H1 (cell line): ENCODE data around the gene ARID5A. TPM values are rescaled to one million over a fixed set of nuclear protein-coding genes. Genes with fewer than 3 reads are reported as not detected.

ENCODE experiments used
- CTCF ChIA-PET: fragments of 300-600 bp; sonication (Branson Sonifier 250); formaldehyde crosslinking; loops from one replicate; lab custom pipeline; 2021; ENCODE audit not compliant: partially characterized antibody; lab: Charles Lee
- POLR2A ChIA-PET: fragments of 300-600 bp; sonication (Branson Sonifier 250); formaldehyde crosslinking; loops from one replicate; lab custom pipeline; 2021; ENCODE audit warnings: inconsistent platforms; ENCODE audit not compliant: partially characterized antibody; lab: Charles Lee
- DNase-seq, 2 experiments: peaks; one replicate each; pipeline versions ENCODE4 v3.0.0 to v3.0.0-alpha.2; 2010 to 2022; ENCODE audit warnings: low spot score in 2 of 2, low read depth in 1 of 2, mixed read lengths in 1 of 2
- FAIRE-seq: peaks from 2 replicates; lab custom pipeline; 2011; peaks lifted over from hg19 to GRCh38; lab: Jason Lieb, UNC
- H2AFZ ChIP-seq: 2 replicates; pipeline ENCODE4 v1.8.1; 2012; ENCODE audit warnings: low read length, inconsistent platforms
- H2AK5ac ChIP-seq: 2 replicates; pipeline ENCODE4 v1.6.1; 2013; ENCODE audit warnings: low read depth, low read length
- H2BK120ac ChIP-seq: replicated peaks from 2 replicates; pipeline ENCODE3; 2013; ENCODE audit warnings: low read depth, low read length, inconsistent platforms
- H2BK12ac ChIP-seq: 2 replicates; pipeline ENCODE4 v1.6.1; 2013; ENCODE audit warnings: low read depth, low read length
- H2BK15ac ChIP-seq: 2 replicates; pipeline ENCODE4 v1.6.1; 2013; ENCODE audit warnings: low read length
- H2BK20ac ChIP-seq: 2 replicates; pipeline ENCODE4 v1.6.1; 2013; ENCODE audit warnings: low read length
- H2BK5ac ChIP-seq: 2 replicates; pipeline ENCODE4 v1.6.1; 2013; ENCODE audit warnings: low read depth, low read length
- H3K14ac ChIP-seq: 2 replicates; pipeline ENCODE4 v1.6.1; 2013; ENCODE audit warnings: inconsistent platforms; ENCODE audit not compliant: insufficient read length
- H3K18ac ChIP-seq: 2 replicates; pipeline ENCODE4 v1.6.1; 2013; ENCODE audit warnings: low read length; ENCODE audit errors: extremely low read depth
- H3K23ac ChIP-seq: 2 replicates; pipeline ENCODE4 v1.6.1; 2013; ENCODE audit warnings: inconsistent platforms; ENCODE audit not compliant: insufficient read length
- H3K23me2 ChIP-seq: 2 replicates; pipeline ENCODE4 v1.6.1; 2013; ENCODE audit warnings: low read depth, low read length
- H3K27ac ChIP-seq: 2 replicates; pipeline ENCODE4 v1.6.1; 2011; ENCODE audit warnings: low read depth, low read length, inconsistent platforms
- H3K27me3 ChIP-seq, 4 experiments: replicated peaks in 1 of 4; 1 replicate in 1 of 4; 2 replicates in 3 of 4; pipeline versions ENCODE4 v1.6.1 to v1.8.1; 2011 to 2013; ENCODE audit warnings: low read length in 3 of 4, mild to moderate bottlenecking in 3 of 4, inconsistent platforms in 2 of 4, mixed read lengths in 2 of 4, moderate library complexity in 1 of 4; ENCODE audit not compliant: control insufficient read depth in 3 of 4, insufficient read depth in 3 of 4; ENCODE audit errors: extremely low read depth in 1 of 4
- H3K36me3 ChIP-seq, 4 experiments: 2 replicates each; pipeline versions ENCODE4 v1.6.1 to v1.8.1; 2011 to 2013; ENCODE audit warnings: mild to moderate bottlenecking in 4 of 4, low read length in 3 of 4, moderate library complexity in 2 of 4, control low read depth in 1 of 4, inconsistent platforms in 1 of 4; ENCODE audit not compliant: insufficient read depth in 4 of 4, control insufficient read depth in 2 of 4
- H3K4ac ChIP-seq: replicated peaks from 2 replicates; pipeline ENCODE3; 2013; ENCODE audit warnings: low read length, low read depth, mixed read lengths, inconsistent platforms; ENCODE audit not compliant: insufficient read length
- H3K4me1 ChIP-seq, 4 experiments: replicated peaks in 1 of 4; 1 replicate in 1 of 4; 2 replicates in 3 of 4; pipeline versions ENCODE4 v1.6.1 to v1.8.1; 2011 to 2013; ENCODE audit warnings: low read length in 3 of 4, inconsistent platforms in 2 of 4, mixed read lengths in 1 of 4; ENCODE audit not compliant: insufficient read depth in 4 of 4, control insufficient read depth in 3 of 4
- H3K4me2 ChIP-seq, 2 experiments: 2 replicates each; pipeline versions ENCODE4 v1.6.1 to v1.8.1; 2011 to 2013; ENCODE audit warnings: low read depth in 2 of 2, low read length in 2 of 2, control low read depth in 1 of 2, inconsistent platforms in 1 of 2, mild to moderate bottlenecking in 1 of 2; ENCODE audit not compliant: insufficient read depth in 1 of 2
- H3K4me3 ChIP-seq, 4 experiments: fragments of 200-600, 300-600 bp in 1 of 4; sonication (generic), shearing (Covaris generic), sonication (Bioruptor Twin) in 1 of 4; 2 replicates each; pipeline versions ENCODE4 v1.5.1 to v1.8.1; 2011 to 2016; ENCODE audit warnings: low read length in 4 of 4, low read depth in 3 of 4, control low read depth in 2 of 4, inconsistent platforms in 2 of 4, mild to moderate bottlenecking in 2 of 4, mixed read lengths in 1 of 4, moderate library complexity in 1 of 4; ENCODE audit not compliant: insufficient read depth in 2 of 4; ENCODE audit errors: extremely low read depth in 1 of 4
- H3K56ac ChIP-seq: replicated peaks from 2 replicates; pipeline ENCODE3; 2013; ENCODE audit warnings: low read depth, mild to moderate bottlenecking, mixed read lengths, low read length, inconsistent platforms; ENCODE audit not compliant: insufficient read length
- H3K79me1 ChIP-seq: 2 replicates; pipeline ENCODE4 v1.6.1; 2013; ENCODE audit warnings: low read depth, low read length, control low read depth
- H3K79me2 ChIP-seq, 2 experiments: 2 replicates each; pipeline versions ENCODE4 v1.6.1 to v1.8.1; 2012 to 2013; ENCODE audit warnings: low read length in 2 of 2, mild to moderate bottlenecking in 2 of 2, inconsistent platforms in 1 of 2; ENCODE audit not compliant: insufficient read depth in 2 of 2, control insufficient read depth in 1 of 2
- H3K9ac ChIP-seq, 4 experiments: replicated peaks in 1 of 4; 1 replicate in 1 of 4; 2 replicates in 3 of 4; pipeline versions ENCODE4 v1.6.1 to v1.8.1; 2011 to 2013; ENCODE audit warnings: low read depth in 3 of 4, low read length in 3 of 4, control low read depth in 2 of 4, mild to moderate bottlenecking in 2 of 4, moderate library complexity in 2 of 4, inconsistent platforms in 1 of 4; ENCODE audit errors: extremely low read depth in 1 of 4
- H3K9me3 ChIP-seq, 2 experiments: 2 replicates each; pipeline versions ENCODE4 v1.6.1 to v1.8.1; 2012 to 2013; ENCODE audit warnings: mild to moderate bottlenecking in 2 of 2, moderate library complexity in 2 of 2, control low read depth in 1 of 2, inconsistent platforms in 1 of 2, low read depth in 1 of 2, low read length in 1 of 2, mixed read lengths in 1 of 2; ENCODE audit not compliant: insufficient read depth in 2 of 2
- H4K20me1 ChIP-seq, 2 experiments: replicated peaks in 1 of 2; 2 replicates each; pipeline versions ENCODE3 to v1.8.1; 2011 to 2013; ENCODE audit warnings: inconsistent platforms in 2 of 2, low read length in 2 of 2, mild to moderate bottlenecking in 1 of 2; ENCODE audit not compliant: insufficient read depth in 2 of 2, control insufficient read depth in 1 of 2
- H4K5ac ChIP-seq: 2 replicates; pipeline ENCODE4 v1.6.1; 2013; ENCODE audit warnings: low read length, low read depth, mixed read lengths, inconsistent platforms; ENCODE audit not compliant: insufficient read length
- H4K8ac ChIP-seq: 2 replicates; pipeline ENCODE4 v1.8.0; 2013; ENCODE audit warnings: mild to moderate bottlenecking, moderate library complexity, low read length, inconsistent platforms; ENCODE audit not compliant: insufficient read depth; ENCODE audit errors: extremely low read depth
- H4K91ac ChIP-seq: replicated peaks from 2 replicates; pipeline ENCODE3; 2013; ENCODE audit warnings: low read length, mixed read lengths, inconsistent platforms; ENCODE audit not compliant: insufficient read length
- EGR1 ChIP-seq: IDR thresholded peaks from 2 replicates; pipeline ENCODE4 v1.6.1; 2011; ENCODE audit warnings: low read depth, low read length, borderline replicate concordance
- FOSL1 ChIP-seq: IDR thresholded peaks from 2 replicates; pipeline ENCODE4 v1.6.1; 2011; ENCODE audit warnings: mild to moderate bottlenecking, low read depth, low read length, moderate library complexity; ENCODE audit not compliant: insufficient read depth
- HDAC2 ChIP-seq, 2 experiments: fragments of 300-600 bp in 1 of 2; sonication (generic) in 1 of 2; IDR thresholded peaks; 2 replicates each; pipeline ENCODE4 v1.6.1; 2011 to 2012; ENCODE audit warnings: low read depth in 2 of 2, low read length in 2 of 2, mild to moderate bottlenecking in 2 of 2, moderate library complexity in 2 of 2, borderline replicate concordance in 1 of 2, inconsistent platforms in 1 of 2
- HDAC6 ChIP-seq: IDR thresholded peaks from one replicate; pipeline ENCODE4 v1.7.1; 2012; ENCODE audit warnings: low read depth, mild to moderate bottlenecking, inconsistent platforms, low read length, moderate library complexity
- MAX ChIP-seq: IDR thresholded peaks from 2 replicates; pipeline ENCODE4 v1.6.1; 2012; ENCODE audit warnings: inconsistent platforms
- POLR2A ChIP-seq, 2 experiments: IDR thresholded peaks; 1 replicate in 1 of 2; 2 replicates in 1 of 2; pipeline ENCODE4 v1.6.1; 2011; ENCODE audit warnings: low read depth in 2 of 2, low read length in 2 of 2, mild to moderate bottlenecking in 2 of 2; ENCODE audit errors: control extremely low read depth in 1 of 2
- RBBP5 ChIP-seq: IDR thresholded peaks from 2 replicates; pipeline ENCODE4 v1.7.1; 2012; ENCODE audit warnings: low read depth, mild to moderate bottlenecking, inconsistent platforms, low read length, moderate library complexity, borderline replicate concordance
- SP1 ChIP-seq: IDR thresholded peaks from 2 replicates; pipeline ENCODE4 v1.6.1; 2011; ENCODE audit warnings: low read depth, low read length
- SP2 ChIP-seq: IDR thresholded peaks from 2 replicates; pipeline ENCODE4 v1.6.1; 2012; ENCODE audit warnings: mild to moderate bottlenecking, low read length, inconsistent platforms
- TAF7 ChIP-seq: optimal IDR thresholded peaks from 2 replicates; pipeline ENCODE3; 2011; ENCODE audit warnings: low read depth, mild to moderate bottlenecking, inconsistent platforms, low read length, moderate library complexity, borderline replicate concordance
- TBP ChIP-seq: IDR thresholded peaks from 2 replicates; pipeline ENCODE4 v1.6.1; 2011; ENCODE audit warnings: low read depth, low read length, improper control_type of control experiment
- TEAD4 ChIP-seq: IDR thresholded peaks from 2 replicates; pipeline ENCODE4 v1.6.1; 2012; ENCODE audit warnings: low read depth, low read length, inconsistent platforms, mixed read lengths
- WGBS, 2 experiments: shearing (Covaris generic) in 1 of 2; methylation state at CpG; one replicate each; pipeline versions ENCODE4 v1.1.6 to v1.1.7; 2013 to 2015; ENCODE audit warnings: low lambda C conversion rate in 2 of 2, mixed read lengths in 2 of 2, inconsistent platforms in 1 of 2, low coverage in 1 of 2, missing lambda C conversion rate in 1 of 2; ENCODE audit not compliant: insufficient replicate concordance in 2 of 2, insufficient coverage in 1 of 2, insufficient read length in 1 of 2; ENCODE audit errors: extremely low coverage in 1 of 2, missing lambda C conversion rate in 1 of 2; 5-methylcytosine and 5-hydroxymethylcytosine counted together
- polyA plus RNA-seq, 7 experiments: library from polyadenylated mRNA; depleted of rRNA in 3 of 7; stranded (reverse) in 5 of 7; unstranded in 2 of 7; fragments of >200 nt in 5 of 7; fragments of 200-250 nt in 2 of 7; gene quantifications; 1 replicate in 5 of 7; 2 replicates in 1 of 7; 4 replicates in 1 of 7; pipeline versions ENCODE4 v1.2.1 to v1.2.3, GENCODE V29; 2011 to 2013; ENCODE audit warnings: missing spikeins in 2 of 7, mixed read lengths in 2 of 7
- total RNA-seq: library from RNA; stranded (reverse); fragmentation: NEBNext Ultra II Directional; extraction: Animal tissue kit (Norgen Biotek cat#: 25700); gene quantifications from 2 replicates; pipeline ENCODE4 v1.2.1, GENCODE V29; 2021

ARID5A gene
- total and polyA plus RNA-seq, 2 of the 8 experiments (the other 6 are each of a cell fraction or from before 2014, with no cell fraction given): 3.3 to 5.3 TPM

GRCh38 chr2:96512341-96512740 lies 24.2 kb upstream of the ARID5A start:
- Histone ChIP-seq H4K91ac (no peak overlapping the region), H3K4ac (no peak overlapping the region), H2AK5ac (no peak overlapping the region), H3K4me2 (no peak overlapping the region), H3K79me2 (no peaks in the 10 kb centered on the region), H3K4me1 (peaks cover 0 to 6% (median 5%) of the 10 kb centered on the region in 4 experiments; a peak in 3 of 7 replicates), H2BK20ac (no peak overlapping the region), H3K27ac (no peak overlapping the region), H3K56ac (no peak overlapping the region), H3K9ac (no peak overlapping the region), H2BK15ac (no peak overlapping the region), H2BK120ac (no peak overlapping the region), H2BK12ac (no peak overlapping the region), H3K18ac (no peak overlapping the region), H3K14ac (no peak overlapping the region), H3K4me3 (no peak overlapping the region), H3K9me3 (peaks cover 0 to 4% of the 10 kb centered on the region in 2 experiments; a peak in 1 of 4 replicates), H4K20me1 (no peaks in the 10 kb centered on the region), H3K27me3 (peaks cover 4 to 14% (median 10%) of the 10 kb centered on the region in 4 experiments), H3K79me1 (no peaks in the 10 kb centered on the region), H4K8ac (no peak overlapping the region), H3K23ac (no peak overlapping the region), H3K36me3 (no peaks in the 10 kb centered on the region), H4K5ac (no peak overlapping the region), H2BK5ac (no peak overlapping the region), H2AFZ (no peak overlapping the region), H3K23me2 (no peaks in the 10 kb centered on the region; the same call in 1 of the 2 replicates)
- ChIA-PET CTCF (interaction anchor here (0.6 to 10.3 kb wide), 10 partner anchors 16 to 275 kb away, joined by 3 to 171 read pairs (median 6); no protein-coding TSS in a partner anchor), POLR2A (no interaction called here)
- DNase-seq: no peak
- no peak for TF ChIP-seq TBP
- TF ChIP-seq HDAC2 (IDR thresholded peaks at IDR 0.05; ENCODE audit: borderline replicate concordance in 1 of 2, low read depth in 2 of 2, low read length in 2 of 2): no peak
- no peak for TF ChIP-seq SP2
- no peak for TF ChIP-seq HDAC6
- no peak for TF ChIP-seq MAX
- no peak for TF ChIP-seq FOSL1
- no peak for TF ChIP-seq POLR2A (IDR thresholded peaks at IDR 0.05; ENCODE audit: control extremely low read depth in 1 of 2, low read depth in 2 of 2, low read length in 2 of 2)
- TF ChIP-seq SP1: no peak
- TF ChIP-seq RBBP5: no peak
- TF ChIP-seq TAF7: no peak
- no peak for TF ChIP-seq TEAD4
- TF ChIP-seq EGR1: no peak
- FAIRE-seq: no peak
- 94% methylated on average over 4 of the region's 4 CpGs; no CpG with 5 or more reads in 1 of the 2 experiments for WGBS, 2 experiments
